SK-N-DZ (cell line): ENCODE results near the gene SPATA33.
"Not testable (repeated sequence)": the region's sequence is repeated elsewhere in the genome, so short reads cannot be mapped to it uniquely, and the experiment has no call there.

ENCODE experiments used
- DNase-seq: peaks from one replicate; pipeline ENCODE4 v3.0.0-alpha.2; 2015; ENCODE audit warnings: low spot score

The SPATA33 gene

DNA sequence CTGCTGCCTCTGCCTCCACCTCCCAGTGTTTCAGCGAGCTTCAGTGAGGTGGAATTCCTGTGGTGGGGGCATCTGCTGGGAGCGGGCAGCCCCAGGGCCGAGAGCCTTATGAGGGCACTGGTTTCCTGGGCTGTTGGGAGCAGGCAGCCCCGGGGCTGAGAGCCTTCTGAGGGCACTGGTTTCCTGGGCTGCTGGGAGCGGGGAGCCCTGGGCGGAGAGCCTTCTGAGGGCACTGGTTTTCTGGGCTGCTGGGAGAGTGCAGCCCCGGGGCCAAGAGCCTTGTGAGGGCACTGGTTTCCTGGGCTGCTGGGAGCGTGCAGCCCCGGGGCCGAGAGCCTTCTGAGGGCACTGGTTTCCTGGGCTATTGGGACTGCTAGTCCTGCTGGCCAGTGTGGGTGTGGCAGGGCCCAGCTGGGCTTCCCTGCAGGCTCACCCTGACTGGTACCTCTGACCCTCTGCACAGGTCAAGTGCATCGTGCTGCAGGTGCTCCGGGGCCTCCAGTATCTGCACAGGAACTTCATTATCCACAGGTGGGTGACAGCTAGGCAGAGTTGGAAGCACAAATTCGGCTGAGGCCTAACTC, 34.4 kb downstream of the SPATA33 start:
- no peak for DNase-seq

DNA sequence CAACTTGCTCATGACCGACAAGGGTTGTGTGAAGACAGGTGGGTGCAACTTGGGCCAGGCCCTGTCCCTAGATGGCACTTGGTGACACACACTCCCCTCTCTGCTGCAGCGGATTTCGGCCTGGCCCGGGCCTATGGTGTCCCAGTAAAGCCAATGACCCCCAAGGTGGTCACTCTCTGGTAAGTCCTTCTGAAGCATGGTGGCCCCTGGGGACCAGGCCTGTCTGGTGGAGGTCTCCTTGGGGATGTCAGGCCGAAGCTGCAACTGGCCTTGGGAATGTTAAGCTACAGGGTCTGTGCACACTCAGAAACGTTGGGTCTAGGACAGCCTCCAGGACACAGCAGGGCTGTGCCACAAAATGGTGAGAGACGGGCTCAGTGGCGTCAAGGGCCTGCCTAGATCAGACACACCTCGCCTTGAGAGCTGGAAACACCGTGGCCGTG, 35.7 kb downstream of the SPATA33 start:
- no peak for DNase-seq

DNA sequence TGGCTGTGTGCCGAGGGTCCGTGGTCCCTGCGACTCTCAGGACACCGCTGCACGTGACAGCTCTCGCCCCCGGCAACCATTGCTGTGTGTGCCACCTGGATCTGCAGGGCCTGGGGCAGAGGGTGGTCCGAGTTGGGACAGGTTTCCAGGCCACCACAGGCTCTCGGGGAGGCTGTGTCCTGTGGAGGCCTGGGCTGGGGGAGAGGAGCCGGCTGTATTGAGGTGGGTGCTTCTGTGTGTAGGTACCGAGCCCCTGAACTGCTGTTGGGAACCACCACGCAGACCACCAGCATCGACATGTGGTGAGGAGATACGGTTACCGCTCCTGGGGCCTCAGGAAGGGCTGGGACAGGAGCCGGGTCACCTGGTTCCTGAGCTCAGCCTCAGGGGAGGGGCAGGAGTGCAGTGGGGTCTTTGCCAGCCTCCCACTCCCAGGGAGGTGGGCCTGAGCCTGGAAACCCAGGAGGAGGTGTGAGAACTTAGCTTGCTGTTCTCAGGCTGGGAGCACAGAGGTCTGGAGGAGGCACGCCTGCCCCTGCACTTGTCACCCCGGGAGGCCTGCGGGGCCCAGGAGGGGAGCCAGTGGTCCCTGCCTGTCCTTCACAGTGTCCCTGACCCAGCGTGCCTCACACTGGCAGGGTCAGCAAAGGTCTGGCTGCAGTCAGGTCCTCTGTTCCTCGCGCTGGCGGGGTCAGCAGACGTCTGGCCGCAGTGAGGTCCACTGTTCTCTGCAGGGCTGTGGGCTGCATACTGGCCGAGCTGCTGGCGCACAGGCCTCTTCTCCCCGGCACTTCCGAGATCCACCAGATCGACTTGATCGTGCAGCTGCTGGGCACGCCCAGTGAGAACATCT, 36.5 kb downstream of the SPATA33 start:
- DNase-seq, result no peak

DNA sequence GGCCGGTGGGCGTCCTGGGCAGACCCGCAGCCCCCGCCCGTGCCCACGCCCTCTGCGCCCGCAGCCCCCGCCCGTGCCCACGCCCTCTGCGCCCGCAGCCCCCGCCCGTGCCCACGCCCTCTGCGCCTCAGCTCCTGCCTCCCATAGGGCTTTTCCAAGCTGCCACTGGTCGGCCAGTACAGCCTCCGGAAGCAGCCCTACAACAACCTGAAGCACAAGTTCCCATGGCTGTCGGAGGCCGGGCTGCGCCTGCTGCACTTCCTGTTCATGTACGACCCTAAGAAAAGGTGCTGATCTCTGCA, 37.1 kb downstream of the SPATA33 start:
- DNase-seq, result not testable (repeated sequence)

DNA sequence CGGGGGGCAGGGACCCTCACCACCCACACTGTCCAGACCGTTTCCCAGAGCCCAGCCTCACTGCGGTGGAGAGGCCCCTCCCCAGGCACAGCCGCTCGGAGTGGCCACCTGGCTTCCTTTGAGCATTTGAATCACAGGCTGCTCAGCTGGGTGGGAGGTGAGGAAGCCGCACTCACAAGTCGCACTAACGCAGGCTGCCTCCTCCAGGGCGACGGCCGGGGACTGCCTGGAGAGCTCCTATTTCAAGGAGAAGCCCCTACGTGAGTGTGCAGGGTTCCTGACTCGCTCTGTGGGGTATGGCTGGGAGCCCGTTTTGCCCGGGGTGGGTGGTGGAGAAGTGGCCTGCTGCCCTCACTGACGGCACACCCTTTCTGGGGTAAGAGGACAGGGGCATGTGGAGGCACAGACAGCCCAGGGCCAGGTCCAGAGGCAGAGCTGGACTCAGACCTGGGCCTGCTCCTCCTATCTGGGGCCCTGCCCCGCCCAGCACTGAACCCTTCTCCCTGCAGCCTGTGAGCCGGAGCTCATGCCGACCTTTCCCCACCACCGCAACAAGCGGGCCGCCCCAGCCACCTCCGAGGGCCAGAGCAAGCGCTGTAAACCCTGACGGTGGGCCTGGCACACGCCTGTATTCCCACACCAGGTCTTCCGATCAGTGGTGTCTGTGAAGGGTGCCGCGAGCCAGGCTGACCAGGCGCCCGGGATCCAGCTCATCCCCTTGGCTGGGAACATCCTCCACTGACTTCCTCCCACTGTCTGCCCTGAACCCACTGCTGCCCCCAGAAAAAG, 37.6 kb downstream of the SPATA33 start:
- DNase-seq, result no peak

DNA sequence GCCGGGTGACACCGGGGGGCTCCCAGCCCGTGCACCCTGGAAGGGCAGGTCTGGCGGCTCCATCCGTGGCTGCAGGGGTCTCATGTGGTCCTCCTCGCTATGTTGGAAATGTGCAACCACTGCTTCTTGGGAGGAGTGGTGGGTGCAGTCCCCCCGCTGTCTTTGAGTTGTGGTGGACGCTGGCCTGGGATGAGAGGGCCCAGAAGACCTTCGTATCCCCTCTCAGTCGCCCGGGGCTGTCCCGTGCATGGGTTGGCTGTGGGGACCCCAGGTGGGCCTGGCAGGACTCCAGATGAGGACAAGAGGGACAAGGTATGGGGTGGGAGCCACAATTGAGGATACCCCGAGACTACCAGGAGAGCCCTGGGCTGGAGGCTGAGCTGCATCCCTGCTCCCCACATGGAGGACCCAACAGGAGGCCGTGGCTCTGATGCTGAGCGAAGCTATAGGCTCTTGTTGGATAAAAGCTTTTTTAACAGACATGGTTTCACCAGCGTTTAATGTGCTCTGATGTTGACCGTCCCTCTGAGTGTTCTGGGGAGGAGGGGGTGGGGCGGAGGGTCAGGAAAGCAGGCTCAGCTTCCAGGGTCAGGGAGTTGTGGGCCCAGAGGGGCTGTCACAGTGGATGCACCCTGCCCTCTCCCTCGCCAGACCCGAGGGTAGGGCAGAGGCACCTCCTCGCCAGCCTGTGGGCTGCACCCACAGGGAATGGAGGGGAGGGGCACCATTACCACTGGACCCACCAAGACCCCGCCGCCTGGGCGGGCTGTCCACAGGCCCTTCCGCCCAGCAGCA, 38.4 kb downstream of the SPATA33 start:
- DNase-seq, result no peak

DNA sequence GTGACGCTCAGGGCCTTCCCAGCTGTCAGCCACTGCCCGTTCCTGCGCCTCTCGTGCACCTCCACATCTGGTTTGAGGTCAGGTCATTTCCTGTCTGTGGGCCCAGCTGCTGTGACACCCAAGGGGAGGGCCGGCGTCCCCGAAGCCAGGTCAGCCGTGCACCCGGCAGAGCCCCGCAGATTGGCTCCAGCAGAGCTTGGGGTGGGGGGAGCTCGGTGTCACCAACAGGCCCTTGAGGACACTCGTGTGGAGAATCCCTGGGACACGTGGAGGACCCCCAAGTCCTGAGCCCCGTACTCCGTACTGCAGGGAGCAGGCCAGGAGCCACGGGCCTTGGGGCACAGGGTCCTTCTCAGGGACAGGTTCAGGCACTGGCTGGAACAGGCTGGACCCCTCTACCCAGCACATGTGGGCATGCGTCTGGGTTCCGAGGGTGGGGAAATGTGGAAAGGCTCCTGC, 39.1 kb downstream of the SPATA33 start:
- DNase-seq, result no peak

DNA sequence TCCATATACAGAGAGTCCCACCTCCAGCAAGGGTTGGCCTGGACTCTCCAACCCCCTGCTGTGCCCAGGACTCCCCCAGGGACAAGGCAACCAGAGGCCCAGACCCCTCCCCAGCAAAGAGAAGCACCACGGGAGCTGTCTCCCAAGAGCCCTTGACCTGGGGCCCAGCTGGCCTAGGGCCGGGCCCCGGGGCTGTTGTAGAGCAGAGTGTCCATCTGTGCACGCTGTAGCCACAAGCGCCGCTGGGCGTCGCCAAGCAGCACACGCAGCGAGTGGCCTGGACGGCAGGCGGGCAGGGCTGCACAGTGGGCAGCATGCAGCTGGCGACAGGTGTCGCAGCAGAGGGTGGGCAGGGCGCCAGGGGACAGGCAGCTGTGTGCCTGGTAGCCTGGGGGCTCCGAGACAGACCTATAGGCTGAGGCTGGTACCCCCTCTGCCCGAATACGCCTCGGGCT, 39.6 kb downstream of the SPATA33 start:
- DNase-seq, result peak; percentile 23

DNA sequence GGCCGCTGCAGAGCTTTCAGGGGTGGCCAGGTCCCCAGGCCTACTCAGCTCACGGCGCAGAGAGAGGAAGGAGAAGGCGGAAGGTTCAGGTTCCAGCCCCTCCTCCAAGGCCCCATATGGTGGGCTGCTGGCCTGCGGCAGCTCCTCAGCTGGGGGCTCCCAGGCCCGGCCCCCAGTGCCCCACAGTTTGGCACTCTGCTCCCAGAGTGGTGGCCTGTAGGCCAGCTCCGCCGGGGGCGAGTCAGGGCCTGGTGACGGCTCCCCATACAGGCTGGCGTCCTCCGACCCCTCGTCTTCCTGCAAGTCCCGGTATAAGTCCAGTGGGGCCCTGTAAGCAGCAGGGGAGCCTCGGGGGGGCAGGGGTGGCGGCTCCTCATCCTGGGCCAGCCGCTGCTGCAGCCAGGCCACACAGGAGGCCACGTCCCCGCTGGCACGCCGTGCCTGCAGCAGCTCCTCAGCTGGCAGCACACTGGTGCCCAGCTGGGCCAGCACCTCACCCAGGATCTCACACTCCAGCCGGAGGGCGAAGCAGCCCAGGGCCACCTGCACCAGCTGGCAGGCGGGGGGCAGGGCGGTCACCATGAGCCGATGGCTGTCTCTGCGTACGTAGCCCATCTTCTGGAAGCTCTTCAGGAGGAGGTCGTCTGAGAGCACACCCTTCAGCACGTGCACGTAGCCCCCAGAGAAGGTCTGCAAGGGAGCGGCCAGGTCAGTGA, 40.1 kb downstream of the SPATA33 start:
- peak; percentile 18 for DNase-seq

DNA sequence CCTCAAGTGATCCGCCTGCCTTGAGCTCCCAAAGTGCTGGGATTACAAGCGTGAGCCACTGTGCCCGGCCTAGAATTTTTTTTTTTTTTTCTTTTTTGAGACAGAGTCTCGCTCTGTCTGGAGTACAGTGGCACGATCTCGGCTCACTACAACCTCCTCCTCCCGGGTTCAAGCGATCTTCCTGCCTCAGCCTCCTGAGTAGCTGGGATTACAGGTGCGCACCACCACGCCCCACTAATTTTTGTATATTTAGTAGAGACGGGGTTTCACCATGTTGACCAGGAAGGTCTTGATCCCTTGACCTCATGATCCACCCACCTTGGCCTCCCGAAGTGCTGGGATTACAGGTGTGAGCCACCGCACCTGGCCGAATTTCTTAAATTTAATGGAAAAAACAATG, 41.1 kb downstream of the SPATA33 start:
- not testable (repeated sequence) for DNase-seq

DNA sequence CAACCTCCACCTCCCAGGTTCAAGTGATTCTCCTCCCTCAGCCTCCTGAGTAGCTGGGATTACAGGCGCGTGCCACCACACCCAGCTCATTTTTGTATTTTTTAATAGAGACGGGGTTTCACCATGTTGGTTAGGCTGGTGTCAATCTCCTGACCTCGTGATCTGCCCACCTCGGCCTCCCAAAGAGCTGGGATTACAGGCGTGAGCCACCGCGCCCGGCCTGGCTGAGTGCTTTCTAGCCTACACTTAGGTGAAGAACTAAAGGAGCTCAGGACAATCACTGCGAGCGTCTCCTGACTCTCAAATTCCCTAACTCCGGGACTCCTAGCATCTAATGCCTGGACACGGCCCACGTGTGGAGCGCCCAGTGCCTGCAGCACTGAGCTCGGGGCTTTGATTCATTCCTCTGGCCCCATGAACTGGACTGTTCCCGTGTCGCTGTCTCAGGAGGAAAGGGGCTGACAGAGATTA, 42.0 kb downstream of the SPATA33 start:
- DNase-seq, result not testable (repeated sequence)

DNA sequence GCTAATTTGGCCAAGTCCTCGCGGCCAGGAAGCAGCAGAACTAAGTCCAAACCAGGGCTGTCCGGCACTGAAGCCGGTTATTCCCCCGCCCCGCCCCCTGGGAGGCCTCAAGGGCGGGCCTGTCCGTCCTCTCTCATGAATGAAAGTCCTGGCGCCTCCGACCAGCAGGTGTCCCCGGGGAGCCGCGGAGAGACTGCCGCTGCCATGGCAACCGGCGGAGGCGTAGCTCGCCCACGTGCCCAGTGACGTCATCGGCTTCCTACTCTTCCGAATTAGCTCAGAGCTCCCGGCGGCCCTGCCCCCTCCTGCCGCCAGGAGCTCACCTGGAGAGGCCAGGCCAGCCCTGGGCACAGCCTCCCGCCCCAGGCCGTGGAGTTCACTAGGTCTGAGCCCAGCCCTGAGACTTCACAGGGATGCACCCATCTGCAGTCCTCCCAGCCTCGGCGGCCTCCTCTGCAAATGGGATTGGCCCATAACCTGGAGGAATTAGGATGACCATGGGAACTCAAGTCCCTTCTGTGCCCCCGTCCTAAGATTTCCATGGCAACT, 42.5 kb downstream of the SPATA33 start:
- DNase-seq, result peak; percentile 99

DNA sequence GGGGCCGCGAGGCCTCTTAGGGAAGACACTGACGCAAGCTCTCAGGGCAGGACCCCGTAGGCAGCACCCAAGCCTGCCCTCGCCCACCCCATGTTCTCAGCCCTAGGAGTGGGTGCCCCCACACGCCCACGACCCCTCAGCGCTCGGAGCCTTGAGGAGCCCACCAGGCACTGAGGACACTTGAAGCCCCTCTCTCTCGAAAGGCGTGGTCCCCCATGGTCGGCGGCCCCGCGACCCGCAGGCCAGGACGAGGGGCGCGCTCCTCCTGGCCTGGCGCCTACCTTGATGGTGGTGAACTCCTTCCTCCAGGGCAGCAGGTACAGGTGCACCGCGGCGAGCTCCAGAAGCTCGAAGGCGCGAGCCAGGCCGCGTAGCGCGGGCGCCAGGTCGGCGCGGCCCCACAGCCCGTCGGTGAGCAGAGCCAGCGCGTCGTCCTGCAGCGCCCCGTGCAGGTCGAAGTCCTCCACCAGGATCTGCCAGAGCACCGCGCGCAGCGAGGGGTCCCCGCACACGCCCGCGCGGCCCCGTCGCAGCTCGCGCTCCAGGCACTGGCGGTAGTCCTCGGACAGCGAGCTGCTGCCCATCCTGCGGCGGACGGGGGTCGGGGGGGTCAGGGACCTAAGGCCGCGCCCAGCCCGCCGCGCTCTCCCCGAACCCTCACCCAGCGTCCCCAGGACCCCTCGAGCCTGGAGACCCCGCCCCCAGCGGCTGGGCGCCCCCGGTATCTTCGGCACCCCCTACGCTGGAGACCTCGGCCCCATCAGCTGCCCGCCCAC, 43.2 kb downstream of the SPATA33 start:
- peak; percentile 47 for DNase-seq

DNA sequence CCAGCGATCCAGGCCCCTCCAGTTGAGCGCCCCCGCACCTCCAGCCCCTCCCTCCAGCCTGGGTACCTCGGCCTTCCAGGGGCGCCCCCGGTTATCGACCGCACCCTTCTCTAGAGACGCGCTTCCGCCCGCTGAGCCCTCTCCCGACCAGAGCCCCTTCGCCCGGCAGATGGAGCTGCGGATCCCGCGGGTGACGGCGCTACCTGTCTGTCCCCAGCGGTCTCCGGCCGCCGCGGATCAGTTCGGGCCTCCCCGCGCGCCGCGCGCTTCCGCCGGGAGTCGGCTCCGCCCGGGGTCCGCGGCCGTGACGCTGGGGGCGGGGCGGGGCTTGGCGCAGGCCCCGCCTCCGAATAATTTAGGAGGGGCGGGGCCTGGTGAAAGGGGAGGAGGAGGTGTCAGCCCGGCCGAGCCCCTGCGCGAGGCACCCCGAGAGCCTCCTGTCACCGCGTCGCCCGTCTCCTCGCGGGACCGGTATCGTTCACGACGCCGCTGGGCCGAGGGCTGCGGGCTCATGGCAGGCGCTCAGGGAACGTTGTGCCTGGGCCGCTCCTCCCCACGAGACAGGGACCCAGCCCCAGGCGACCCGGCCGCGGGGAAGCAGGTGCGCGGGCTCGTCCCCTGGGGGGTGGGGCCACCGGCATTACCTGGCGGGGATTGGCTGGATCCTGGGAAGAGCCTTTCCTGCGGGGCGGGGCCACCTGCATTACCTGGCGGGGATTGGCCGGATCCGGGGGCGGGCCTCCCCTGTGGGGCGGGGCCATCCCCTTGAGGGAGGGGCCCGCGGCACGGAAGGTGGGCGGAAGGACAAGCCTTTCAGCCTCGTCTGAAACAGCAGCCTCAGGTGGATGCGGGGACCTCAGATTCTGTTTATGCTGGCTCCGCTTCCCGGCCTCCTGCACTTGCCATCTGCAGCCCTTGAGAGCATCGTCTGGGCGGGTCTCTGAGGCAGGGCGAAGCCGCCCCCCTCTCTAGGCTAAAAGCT, 44.1 kb downstream of the SPATA33 start, which contains the start of gene SPATA2L:
Gene SPATA2L (minus strand): TSS at position 281 of the 982 bp plus-strand sequence. CDS start 473 bp downstream, outside the sequence.
- peak; percentile 97 for DNase-seq

DNA sequence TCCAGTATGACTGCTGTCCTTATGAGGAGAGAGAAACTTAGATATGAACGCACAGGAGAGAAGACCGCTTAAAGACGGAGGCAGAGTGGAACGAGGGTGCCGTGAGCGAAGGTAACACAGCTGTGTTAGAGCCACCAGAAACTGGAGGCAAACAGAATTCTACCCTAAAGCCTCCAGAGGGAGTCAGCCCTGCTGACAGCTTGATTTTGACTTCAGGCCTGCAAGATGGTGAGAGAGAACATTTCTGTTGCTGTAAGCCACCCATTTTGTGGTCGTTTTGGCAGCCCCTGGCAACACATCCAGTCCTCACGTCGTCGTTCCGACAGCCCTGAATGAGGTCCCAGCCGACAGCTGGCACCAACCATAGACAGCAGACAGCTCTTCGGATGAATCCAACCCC, 46.6 kb downstream of the SPATA33 start:
- no peak for DNase-seq

DNA sequence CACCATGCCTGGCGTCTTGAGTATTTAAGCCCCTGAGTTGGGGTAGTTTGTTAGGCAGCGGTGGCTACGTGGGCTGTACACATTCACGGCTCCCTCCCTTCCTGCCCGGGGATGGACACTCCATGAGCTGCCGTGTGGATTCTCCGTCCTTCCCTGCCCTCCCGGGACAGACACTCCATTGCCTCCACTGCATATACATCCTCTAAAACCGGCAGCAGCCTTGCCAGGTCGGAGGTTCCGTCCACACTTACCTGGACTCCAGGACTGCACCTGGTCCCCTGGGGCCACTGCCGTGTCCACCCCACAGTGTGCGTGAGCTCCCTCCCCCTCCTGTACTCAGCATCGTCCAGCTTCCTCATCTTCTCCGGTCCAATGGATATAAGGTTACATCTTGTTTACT, 47.4 kb downstream of the SPATA33 start:
- DNase-seq, result no peak

DNA sequence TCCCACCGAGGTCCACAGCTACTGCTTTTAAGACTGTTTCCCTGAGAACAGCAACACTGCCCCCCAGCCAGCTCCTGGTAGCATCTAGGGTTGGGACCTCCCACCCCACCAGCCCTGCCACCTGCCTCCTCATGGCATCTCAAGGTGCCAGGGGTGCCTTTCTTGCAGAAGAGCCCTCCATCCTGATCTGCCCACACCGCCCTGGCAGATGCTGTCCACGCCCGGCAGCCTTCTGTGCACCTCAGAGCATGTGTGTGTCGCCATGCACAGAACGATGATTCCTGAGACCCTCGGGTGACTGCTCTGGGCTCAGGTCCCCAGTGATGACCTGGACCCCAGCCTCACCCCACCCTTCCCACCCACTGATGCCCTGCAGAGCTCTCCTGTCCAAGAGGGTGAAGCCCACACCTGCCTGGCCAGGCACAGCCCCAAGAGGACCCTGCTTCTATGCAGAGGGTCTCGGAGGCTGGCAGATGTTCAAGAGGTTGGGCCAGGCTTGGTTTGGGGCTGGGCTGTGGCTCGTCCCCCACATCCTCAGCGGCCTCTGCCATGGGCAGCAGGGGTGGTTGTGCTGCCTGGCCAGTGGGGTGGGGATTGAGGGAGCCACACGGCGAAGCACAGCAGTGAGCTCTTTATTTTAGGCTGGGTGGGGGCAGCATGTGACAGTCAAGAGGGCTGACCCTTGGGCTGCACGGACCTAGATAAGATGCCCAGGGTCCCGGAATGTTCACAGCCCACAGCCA, 49.1 kb downstream of the SPATA33 start:
- no peak for DNase-seq
